ENCODE data around the gene CHD3.

The CHD3 gene

DNA sequence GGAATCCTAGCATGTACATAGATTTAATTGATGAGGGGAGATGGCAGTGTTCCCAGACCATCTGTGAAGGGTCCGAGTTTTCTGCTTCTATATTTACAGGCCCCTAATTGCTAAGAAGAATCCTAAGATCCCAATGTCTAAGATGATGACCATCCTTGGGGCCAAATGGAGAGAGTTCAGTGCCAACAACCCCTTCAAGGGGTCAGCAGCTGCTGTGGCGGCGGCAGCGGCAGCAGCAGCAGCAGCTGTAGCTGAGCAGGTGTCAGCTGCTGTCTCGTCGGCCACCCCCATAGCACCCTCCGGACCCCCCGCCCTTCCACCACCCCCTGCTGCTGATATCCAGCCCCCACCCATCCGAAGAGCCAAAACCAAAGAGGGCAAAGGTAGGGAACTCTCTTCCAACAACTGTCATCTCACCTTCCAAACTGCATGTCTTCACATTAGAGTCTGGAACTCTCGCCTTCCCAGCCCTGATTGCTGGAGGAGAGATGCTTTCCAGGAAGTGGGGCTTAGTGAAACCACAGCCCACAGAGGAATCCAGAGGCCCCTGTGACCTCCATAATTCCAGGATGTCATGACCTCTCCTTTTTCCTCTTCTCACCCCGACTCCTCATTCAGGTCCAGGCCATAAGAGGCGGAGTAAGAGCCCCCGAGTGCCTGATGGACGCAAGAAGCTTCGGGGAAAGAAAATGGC, 4.7 kb downstream of the CHD3 start:
- H3K4me3 ChIP-seq (ENCODE audit: low read depth, low read length) = no peak overlapping the region

DNA sequence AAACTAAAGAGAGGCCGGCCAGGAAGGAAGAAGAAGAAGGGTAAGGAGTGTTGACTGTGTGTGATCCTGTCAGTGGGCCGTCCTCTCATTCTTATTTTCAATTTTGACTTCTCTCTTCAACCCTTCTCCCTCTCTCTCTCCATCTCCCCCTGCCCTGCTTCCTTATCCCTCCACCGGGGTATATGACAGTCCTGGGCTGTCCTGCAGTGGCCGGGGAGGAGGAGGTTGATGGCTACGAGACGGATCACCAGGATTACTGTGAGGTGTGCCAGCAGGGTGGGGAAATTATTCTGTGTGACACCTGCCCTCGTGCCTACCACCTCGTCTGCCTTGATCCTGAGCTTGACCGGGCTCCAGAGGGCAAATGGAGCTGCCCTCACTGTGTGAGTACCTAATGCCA, 5.6 kb downstream of the CHD3 start:
- no peak overlapping the region for H3K4me3 ChIP-seq (ENCODE audit: low read depth, low read length)

DNA sequence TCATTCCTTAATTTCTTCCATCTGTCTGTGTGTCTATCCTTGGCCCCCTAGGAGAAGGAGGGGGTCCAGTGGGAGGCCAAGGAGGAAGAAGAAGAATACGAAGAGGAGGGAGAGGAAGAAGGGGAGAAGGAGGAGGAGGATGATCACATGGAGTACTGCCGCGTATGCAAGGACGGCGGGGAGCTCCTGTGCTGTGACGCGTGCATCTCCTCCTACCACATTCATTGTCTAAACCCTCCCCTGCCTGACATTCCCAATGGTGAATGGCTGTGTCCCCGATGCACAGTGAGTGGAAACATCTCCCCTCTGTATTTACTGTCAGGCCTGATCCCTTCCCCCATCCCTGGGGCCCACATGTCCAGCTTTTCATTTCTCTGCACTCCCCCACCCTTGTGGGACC, 6.3 kb downstream of the CHD3 start:
- no peak overlapping the region for H3K4me3 ChIP-seq (ENCODE audit: low read depth, low read length)

DNA sequence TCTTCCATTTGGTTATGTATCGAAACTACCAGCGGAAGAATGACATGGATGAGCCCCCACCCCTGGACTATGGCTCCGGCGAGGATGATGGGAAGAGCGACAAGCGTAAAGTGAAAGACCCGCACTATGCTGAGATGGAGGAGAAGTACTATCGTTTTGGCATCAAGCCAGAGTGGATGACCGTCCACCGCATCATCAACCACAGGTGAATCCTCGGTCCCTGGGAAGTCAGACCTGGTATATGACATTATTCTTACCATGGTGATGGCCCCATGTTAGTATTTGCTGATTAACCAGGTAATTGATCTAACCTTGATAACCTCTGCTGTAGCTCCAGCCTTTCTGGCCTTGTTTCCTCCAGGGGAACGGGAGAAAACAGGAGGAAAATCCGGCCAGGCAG, 8.5 kb downstream of the CHD3 start:
- no peak overlapping the region for H3K4me3 ChIP-seq (ENCODE audit: low read depth, low read length)

DNA sequence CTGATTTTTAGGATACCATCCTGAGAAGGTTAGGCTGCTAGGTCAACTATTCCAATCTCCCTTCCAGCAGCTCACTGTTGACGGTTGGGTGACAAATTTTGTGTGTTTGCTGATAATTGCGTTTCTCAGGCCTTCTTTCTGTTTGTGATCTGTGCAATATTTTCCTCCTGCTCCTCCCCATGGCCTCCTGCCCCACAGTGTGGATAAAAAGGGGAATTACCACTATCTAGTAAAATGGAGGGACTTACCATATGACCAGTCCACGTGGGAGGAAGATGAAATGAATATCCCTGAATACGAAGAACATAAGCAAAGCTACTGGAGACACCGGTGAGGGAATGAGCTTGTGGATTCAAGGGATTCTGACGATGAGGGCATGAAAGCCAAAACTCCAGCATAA, 9.2 kb downstream of the CHD3 start:
- no peak overlapping the region for H3K4me3 ChIP-seq (ENCODE audit: low read depth, low read length)

DNA sequence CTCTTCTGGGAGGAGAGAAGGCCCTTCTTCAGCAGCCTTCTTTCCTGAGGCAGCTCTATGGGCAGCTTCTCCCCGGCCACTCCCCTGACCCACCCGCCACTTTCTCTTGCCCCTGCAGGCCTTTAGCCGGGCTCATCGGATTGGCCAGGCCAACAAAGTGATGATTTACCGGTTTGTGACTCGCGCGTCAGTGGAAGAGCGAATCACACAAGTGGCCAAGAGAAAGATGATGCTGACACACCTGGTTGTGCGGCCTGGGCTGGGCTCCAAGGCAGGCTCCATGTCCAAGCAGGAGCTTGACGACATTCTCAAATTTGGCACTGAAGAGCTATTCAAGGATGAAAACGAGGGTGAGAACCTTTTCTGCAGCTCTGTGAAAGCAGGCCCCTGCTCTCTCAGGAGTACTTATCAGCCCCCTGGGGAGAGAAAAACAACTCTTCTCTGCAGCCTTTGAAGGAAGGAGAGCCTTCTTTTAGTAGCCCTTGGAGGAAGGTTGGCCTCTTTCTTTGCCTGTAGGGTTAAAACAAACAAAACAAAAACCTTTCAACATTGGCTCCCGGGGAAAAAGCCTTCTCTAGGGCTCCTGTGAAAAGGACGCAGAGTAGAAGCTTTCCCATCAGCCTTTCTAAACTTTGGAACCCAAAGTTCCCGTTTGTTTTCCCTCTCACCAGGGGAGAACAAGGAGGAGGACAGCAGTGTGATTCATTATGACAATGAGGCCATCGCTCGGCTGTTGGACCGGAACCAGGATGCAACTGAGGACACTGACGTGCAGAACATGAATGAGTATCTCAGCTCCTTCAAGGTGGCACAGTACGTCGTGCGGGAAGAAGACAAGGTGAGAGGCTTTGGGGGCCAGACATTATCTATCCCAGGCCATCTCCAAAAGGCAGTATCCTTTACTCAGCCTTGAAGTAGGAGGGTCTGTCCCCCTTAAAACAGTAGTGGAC, 14.8 kb downstream of the CHD3 start:
- no peak overlapping the region for H3K4me3 ChIP-seq (ENCODE audit: low read depth, low read length)

DNA sequence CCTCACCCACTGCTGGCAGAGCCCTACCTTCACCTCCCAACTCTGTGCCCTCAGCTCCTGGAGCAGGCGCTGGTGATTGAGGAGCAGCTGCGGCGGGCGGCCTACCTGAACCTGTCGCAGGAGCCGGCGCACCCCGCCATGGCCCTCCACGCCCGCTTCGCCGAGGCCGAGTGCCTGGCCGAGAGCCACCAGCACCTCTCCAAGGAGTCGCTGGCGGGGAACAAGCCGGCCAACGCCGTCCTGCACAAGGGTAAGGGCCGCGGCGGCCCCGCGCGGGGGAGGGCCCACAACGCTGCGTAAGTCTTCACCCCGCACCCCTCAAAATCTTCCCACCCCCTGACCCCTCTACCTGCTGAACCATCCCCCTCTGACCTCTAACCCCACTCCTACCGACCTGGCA, 20.5 kb downstream of the CHD3 start:
- no peak overlapping the region for H3K4me3 ChIP-seq (ENCODE audit: low read depth, low read length)

DNA sequence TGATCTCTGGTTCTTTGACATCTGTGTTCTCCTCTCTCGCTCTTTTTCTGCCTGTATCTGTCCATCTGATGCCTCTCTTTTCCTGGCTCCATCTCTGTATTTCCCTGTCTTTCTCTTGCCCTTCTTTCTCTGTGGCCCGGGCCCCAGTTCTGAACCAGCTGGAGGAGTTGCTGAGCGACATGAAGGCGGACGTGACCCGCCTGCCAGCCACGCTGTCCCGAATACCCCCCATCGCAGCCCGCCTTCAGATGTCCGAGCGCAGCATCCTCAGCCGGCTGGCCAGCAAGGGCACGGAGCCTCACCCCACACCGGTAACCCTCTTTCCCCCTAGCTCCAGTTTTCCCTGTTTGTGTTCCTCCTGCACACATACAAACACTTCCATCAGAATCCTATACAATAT, 21.7 kb downstream of the CHD3 start:
- no peak overlapping the region for H3K4me3 ChIP-seq (ENCODE audit: low read depth, low read length)

DNA sequence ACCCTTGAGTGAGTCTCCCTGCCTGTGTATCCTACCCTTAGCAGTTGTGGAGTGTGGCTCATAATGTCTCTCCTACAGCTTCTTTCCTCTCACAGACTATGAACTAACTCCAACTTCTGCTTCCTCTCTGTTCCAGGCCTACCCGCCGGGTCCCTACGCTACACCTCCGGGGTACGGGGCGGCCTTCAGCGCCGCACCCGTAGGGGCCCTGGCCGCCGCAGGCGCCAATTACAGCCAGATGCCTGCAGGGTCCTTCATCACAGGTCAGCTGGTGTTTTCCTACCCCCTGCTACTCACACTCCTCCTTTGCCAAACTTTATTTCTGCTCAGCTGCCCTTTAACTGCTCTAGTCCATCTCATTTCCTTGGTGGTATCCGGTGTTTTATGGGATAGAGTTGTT, 22.1 kb downstream of the CHD3 start:
- H3K4me3 ChIP-seq (ENCODE audit: low read depth, low read length) = no peak overlapping the region

DNA sequence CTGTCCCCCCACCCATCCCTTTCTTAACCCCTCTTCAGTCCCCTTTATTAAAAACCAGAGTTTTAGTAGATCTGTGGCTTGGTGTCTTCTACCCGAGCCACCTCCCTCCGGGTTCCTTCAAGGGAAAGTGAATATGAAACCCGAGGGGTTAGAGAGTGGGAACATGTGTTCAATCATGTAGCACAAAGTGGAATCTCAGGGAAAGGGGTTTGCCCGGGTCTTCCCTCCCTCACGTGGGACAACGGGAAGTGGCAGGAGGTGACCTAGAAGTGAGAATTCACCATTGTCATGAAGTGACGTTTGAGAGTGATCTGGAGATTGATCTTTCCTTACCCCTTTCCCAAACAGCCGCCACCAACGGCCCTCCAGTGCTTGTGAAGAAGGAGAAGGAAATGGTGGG, 22.5 kb downstream of the CHD3 start:
- H3K4me3 ChIP-seq (ENCODE audit: low read depth, low read length) = no peak overlapping the region

DNA sequence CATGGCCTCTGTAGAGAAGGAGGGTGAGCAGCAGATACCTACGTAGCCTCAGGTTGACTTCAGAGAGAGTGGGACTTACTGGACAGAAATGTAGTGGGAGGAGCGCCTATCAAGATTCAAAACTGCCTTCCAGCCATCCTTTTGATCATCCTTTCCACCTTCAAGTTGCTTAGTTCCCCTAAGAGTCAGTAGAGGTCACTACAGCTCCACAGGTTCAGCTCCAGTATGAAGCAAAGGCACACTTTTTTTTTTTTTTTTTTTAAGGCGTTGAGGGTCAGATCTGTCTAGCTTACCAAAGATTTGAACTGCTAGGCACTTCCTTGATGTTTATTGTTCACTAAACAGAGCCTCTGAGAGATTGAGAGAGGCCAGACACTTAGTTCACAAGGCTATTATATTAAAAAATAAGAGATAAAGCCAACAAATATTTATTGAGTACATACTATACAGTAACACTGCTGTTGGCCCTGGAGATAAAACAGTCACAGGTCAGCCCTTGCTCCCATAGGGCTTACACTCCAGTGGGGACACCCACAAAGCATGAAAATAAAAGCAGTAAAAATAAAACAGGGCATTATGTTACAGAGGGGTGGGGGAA, 24.4 kb downstream of the CHD3 start:
- no peak overlapping the region for H3K4me3 ChIP-seq (ENCODE audit: low read depth, low read length)

DNA sequence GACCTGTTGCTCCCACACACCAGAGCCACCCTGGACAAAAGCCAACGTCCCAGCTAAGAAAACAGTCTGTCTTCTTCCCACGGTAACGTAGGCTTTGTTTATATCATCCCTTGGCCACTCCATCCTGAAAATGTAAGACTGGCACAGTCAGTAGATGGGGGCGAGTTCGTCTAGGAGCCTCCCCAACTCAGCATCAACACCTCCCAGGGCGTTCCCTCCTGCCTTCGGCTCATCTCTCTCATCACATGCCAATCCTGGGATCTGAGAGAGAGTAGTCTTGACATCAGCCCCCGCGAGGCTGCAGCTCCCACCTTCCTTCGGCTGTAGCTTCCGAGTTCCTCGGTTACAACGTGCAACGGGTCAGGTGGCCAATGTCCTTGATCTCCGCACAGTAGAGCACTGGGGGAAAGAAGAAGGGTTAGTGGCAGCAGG, 26.6 kb downstream of the CHD3 start:
- H3K4me3 ChIP-seq (ENCODE audit: low read depth, low read length) = peak overlapping the region; percentile 43

DNA sequence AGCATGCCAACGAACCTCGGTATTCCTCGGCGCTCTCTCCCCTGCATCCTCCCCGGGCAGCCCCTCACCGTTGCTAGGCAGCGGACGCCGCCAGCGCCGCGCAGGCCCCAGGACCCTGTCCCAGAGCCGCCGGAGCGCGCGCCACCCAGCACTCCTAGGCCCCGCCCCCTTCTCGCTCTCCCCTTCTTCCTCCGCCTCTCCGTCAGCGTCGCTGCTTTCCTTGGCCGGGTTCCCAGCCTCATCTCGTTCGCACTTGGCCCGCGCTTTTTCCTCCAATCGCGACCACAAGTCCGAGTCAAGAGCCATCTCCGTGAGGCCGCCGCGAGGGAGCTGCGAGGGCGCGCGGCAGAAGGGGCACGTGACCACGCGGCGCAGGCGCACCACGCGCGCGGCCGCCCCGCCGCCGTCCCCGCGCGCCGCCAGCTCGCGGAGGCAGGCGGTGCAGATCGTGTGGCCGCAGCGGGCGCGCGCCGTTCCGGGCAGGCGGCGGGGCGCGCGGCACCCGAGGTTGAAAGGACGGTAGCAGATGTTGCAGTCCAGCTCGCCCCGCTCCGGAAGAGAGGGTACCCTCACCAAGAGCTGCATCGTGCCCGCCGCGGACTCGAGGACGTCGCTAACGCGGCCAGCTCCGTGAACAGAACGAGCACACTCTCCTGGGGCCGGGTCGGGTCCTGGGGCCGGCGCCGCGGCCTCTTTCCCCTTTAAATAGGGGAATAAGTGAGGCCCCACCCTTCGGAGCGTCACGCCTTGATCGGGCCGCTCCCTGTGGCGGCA, 27.2 kb downstream of the CHD3 start, which contains the start of gene RNF227:
Gene RNF227, minus strand, starts transcription at position 679 of the 774 bp plus-strand sequence. Its CDS starts 94 bp downstream, at position 585.
- peak within 1 kb of the TSS; percentile 43 for H3K4me3 ChIP-seq (ENCODE audit: low read depth, low read length)

DNA sequence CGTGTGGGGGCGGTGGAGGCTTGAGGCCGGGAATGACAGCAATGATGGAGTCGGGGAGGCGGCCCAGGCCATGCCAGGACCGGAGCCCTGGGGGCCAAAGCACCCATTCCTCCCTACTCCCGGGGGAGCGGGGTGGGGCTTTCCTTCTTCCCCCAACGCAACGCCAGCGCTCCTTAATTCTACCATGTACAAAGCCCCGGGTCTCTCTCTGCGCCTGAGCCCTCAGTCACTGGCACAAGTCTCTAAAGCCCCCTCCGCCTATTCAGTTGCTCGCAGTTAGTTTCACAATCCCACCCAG, 27.7 kb downstream of the CHD3 start:
- no peak overlapping the region for H3K4me3 ChIP-seq (ENCODE audit: low read depth, low read length)

DNA sequence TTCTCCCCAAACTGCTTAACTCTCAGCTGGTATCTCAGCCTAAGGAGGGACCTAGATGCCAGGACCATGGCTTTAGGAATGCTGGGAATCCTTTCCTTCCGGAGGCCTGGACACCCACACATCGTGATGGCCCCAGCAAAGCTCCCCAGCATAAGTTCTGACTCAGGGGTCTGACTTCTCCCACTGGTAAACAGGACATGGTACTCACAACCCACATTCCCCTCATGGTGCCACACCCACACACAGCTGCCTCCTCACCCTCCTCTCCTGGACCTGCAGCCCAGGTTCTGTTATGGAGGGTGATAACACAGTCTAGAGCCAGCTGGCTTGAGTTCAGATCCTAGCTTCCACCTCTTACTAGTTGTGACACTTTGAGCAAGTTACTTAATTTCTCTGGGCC, 28.2 kb downstream of the CHD3 start:
- no peak overlapping the region for H3K4me3 ChIP-seq (ENCODE audit: low read depth, low read length)

DNA sequence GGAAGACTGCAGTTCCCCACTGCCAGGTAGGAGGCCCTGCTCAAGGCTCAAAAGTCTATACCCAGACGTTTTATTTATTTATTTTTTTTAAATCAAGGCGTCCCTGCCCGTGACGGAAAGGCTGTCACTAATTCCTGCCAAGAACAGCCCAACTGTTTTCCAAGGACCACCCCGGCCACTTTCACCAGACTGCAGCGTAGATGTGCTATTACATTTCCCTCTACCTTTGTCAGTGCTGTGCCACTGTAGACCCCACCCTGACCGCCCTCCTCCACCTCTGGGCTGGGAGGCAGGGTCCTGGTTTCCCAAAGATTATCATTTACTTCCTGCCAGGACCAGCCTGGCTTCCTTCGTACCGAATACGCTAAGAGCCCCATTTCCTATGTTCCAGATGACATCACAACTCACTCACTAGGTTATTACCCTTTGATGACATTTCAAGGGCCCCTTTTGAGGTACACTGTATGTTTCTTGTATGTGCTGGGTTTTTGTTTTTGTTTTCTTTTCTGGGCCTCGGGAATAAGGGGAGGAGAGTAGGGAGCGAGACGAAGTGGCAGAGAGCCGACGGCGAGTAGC, 33.8 kb downstream of the CHD3 start:
- H3K4me3 ChIP-seq (ENCODE audit: low read depth, low read length) = no peak overlapping the region

DNA sequence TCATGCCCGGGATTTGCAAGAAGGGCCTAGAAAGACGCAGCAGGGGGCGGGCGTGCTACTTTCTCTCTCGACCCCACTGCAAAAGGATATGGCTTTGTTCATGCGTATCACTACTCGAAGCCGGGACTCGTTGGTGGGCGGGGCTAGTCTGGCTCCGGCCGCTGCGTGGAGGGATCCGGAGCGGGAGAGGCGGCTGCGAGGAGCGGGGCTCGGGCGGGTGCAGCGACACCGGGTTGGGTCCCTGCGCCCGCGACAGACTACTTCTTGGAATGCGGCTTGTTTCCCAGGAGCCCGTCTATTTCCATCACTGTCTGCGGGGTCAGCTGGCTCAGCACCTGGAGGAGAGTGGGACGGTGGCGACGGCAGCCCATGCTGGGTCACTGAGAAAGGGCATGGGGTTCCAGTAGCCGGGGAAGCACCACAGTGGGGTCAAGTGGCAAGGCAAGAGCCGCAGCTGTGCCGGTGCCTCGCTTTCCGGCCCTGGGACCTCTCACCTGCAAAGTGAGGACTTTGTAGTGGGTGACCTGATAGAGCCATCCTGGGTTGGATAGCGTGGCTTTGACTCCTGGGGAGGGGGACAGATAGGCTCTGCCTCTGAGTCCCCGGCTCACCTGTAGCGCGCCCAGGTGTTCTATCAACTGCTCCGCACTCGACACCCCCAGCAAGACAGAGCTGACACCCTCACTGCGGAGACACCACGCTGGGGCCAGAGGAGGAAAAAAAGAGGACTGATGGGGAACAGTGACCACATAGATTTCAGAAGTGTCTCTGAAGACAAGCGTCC, 34.4 kb downstream of the CHD3 start:
- H3K4me3 ChIP-seq (ENCODE audit: low read depth, low read length) = peak overlapping the region; percentile 22

DNA sequence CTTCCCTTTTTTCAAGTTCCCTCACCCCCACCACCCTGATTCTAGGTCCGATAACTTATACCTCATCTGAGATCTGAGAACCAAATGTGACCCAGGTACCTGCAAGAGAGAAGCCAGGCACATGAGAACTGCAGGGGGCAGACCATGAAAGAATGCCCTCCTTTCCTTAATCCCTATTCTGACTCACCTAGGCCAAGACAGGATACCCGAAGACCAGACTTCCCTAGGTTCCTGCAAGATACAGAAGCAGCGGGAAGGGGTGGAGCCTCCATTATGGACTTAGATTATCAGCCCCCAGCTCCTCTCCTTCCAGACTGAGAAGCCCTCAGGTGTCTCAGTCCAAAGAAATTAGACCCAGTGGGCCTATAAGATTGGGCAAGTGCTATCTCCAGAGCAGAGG, 39.0 kb downstream of the CHD3 start:
- no peak overlapping the region for H3K4me3 ChIP-seq (ENCODE audit: low read depth, low read length)

DNA sequence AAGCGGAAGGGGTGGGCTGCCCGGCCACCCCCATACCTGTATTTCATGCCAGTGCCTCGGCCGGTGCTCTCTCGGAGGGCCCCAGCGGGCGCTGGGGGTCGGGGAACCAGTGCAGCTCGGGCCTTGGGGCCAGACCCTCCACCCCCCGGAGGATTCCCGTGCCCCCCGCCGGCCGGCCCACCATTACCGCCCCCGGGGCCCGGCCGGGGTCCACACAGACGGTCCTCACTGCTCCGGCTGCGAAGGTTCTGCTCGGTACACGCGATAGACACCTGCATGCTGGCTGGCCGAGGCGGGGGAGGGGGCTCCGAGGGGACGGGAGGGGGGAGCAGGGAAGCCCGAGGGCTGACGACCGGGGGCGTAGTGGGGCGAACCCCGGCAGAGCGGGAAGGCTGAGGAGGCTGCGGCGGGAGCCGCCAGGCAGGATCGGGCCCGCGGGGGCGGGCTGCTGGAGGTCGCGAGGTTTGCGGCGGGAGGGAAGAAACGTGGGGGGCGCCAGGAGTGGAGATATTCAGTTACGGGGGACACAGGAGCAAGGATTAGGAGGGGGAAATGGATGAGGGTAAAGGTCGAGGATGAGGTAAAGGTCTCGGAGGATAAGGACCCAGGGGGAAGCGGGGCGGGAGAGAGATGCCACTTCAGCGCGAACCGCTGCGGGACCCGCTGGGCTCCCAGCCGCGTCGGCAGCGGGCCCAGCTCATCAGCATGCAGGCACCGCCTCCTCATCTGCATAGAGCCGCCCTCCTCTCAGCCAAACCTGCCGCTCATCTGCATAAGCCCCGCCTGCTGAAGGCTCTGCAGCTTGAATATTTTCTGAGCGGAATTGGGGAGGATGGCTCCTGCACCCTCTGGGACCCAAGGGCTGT, 40.8 kb downstream of the CHD3 start, which contains the start of gene KCNAB3:
Gene KCNAB3, minus strand, starts transcription at position 699 of the 866 bp plus-strand sequence. Its CDS starts 421 bp downstream, at position 278.
- peak within 1 kb of the TSS; percentile 39 for H3K4me3 ChIP-seq (ENCODE audit: low read depth, low read length)
